Neuron (in vitro differentiated cells): Measurements from ENCODE around the gene CNP.

Source experiments
- H2AFZ ChIP-seq: one replicate; pipeline ENCODE4 v1.6.1; 2013; ENCODE audit warnings: low read depth, mild to moderate bottlenecking, inconsistent platforms, low read length, moderate library complexity
- H3K27me3 ChIP-seq: one replicate; pipeline ENCODE4 v1.6.1; 2013; ENCODE audit warnings: low read length; ENCODE audit not compliant: insufficient read depth
- H3K36me3 ChIP-seq: one replicate; pipeline ENCODE4 v1.6.1; 2013; ENCODE audit warnings: low read length; ENCODE audit not compliant: insufficient read depth
- H3K4me1 ChIP-seq: one replicate; pipeline ENCODE4 v1.6.1; 2013; ENCODE audit warnings: low read length; ENCODE audit not compliant: insufficient read depth
- H3K4me3 ChIP-seq: 2 replicates; pipeline ENCODE4 v1.5.1; 2013; ENCODE audit warnings: mild to moderate bottlenecking, low read length, moderate library complexity
- H3K9me3 ChIP-seq: one replicate; pipeline ENCODE4 v1.6.1; 2013; ENCODE audit warnings: low read length

The CNP gene

DNA sequence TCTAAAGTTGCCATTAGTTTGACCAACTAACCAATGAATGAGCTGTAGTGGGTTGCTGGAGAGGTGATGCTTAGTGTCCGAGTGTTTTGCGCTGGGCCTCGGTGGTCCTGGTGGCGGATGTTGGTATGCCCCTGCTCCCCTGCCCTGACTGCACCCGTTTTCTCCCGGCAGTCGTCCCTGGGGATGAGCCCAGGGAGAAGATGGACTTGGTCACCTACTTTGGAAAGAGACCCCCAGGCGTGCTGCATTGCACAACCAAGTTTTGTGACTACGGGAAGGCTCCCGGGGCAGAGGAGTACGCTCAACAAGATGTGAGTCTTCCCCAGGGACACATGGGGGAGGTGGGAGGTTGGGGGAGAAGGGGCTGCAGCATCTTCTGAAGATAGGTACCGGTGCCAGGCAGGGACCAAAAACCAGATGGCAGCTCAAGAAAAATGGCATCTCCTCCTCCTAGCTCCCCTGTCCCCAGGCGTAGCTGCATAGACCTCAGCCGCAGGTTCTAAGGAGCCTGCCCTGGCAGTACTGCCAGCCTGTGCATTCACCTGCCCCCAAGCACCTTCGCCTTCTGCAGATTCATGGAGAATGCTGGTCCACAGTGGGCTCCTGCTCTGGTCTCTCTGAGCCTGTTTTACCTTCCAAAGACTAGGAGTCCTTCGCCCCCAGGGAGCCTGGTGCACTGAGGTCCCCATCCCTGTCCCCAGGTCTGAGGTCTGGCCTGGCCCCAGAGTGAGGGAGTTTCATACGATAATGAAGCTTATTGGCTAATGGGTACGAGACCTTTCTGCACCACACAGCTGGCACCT is 5.3 kb downstream of the CNP start:
- no peaks in the 10 kb centered on the region for H3K27me3 ChIP-seq
- peaks cover 7% of the 10 kb centered on the region for H3K9me3 ChIP-seq
- H3K36me3 ChIP-seq, result peaks cover 81% of the 10 kb centered on the region
- peaks cover 4% of the 10 kb centered on the region for H3K4me1 ChIP-seq
- no peak overlapping the region for H3K4me3 ChIP-seq
- H2AFZ ChIP-seq, result no peak overlapping the region

DNA sequence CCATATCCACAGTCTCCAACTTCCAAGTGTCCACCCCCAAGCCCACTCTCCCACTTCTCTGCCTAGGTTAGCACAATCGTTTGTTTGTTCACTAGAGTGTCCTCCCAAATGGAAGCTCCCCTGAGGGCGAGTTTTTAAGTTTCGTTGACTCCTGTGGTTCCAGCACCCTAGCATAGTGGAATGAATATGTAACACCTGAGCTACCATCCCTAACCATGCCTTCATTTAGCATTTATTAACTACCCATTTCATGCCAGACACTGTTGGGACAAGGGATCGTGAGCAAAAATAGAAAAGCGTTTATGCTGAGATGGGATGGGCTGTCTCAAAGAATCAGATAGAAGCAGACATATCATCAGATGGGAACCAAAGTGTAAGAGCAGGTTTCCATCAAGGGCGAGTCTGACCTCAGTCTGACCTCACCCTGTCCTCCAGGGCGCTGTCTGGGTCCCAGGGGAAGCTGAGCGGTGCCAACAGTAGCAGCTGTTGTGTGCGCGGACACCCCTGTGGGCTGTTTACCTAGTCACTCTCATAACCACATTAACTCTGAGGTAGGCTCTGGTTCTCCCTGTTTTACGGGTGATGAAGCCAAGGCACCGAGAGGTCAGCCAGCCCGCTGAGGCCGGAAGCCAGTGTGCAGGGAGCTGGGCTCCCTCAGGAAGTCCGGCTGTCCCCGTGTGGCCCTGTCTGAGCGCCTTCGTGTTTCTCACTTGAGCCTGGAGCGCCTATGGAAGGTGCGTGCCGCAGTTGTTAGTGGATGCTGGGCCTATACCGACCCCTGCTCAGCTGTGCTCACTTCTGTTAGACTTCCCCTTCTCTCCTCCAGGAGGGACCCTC is 6.2 kb downstream of the CNP start:
- H3K4me1 ChIP-seq, result peaks cover under 1% of the 10 kb centered on the region
- H3K36me3 ChIP-seq, result peaks cover 89% of the 10 kb centered on the region
- H3K4me3 ChIP-seq, result no peak overlapping the region
- H3K9me3 ChIP-seq, result peaks cover 7% of the 10 kb centered on the region
- H3K27me3 ChIP-seq, result no peaks in the 10 kb centered on the region
- H2AFZ ChIP-seq, result no peak overlapping the region

DNA sequence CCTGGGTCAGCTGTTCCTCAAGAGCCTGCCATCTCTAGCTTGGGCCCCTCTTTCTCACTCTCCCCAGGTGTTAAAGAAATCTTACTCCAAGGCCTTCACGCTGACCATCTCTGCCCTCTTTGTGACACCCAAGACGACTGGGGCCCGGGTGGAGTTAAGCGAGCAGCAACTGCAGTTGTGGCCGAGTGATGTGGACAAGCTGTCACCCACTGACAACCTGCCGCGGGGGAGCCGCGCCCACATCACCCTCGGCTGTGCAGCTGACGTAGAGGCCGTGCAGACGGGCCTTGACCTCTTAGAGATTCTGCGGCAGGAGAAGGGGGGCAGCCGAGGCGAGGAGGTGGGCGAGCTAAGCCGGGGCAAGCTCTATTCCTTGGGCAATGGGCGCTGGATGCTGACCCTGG is 6.8 kb downstream of the CNP start:
- no peak overlapping the region for H2AFZ ChIP-seq
- H3K27me3 ChIP-seq, result no peaks in the 10 kb centered on the region
- peaks cover 6% of the 10 kb centered on the region for H3K9me3 ChIP-seq
- H3K36me3 ChIP-seq, result peaks cover 89% of the 10 kb centered on the region
- no peak overlapping the region for H3K4me3 ChIP-seq
- no peaks in the 10 kb centered on the region for H3K4me1 ChIP-seq

- Histone ChIP-seq H3K4me3 (no peak overlapping the region), H2AFZ (no peak overlapping the region), H3K27me3 (no peaks in the 10 kb centered on the region), H3K36me3 (peaks cover 86% of the 10 kb centered on the region), H3K4me1 (no peaks in the 10 kb centered on the region), H3K9me3 (peaks cover 3% of the 10 kb centered on the region)
Observed at GRCh38 chr17:41974031-41974430, 7.4 kb downstream of the CNP start.

- Histone ChIP-seq H3K27me3 (no peaks in the 10 kb centered on the region), H3K4me3 (no peak overlapping the region), H3K36me3 (peaks cover 82% of the 10 kb centered on the region), H3K4me1 (no peaks in the 10 kb centered on the region), H2AFZ (no peak overlapping the region), H3K9me3 (peaks cover 3% of the 10 kb centered on the region)
Observed at GRCh38 chr17:41974658-41975057, 8.1 kb downstream of the CNP start.

- H3K4me3 ChIP-seq, result no peak overlapping the region
- H3K36me3 ChIP-seq, result peaks cover 83% of the 10 kb centered on the region
- no peaks in the 10 kb centered on the region for H3K27me3 ChIP-seq
- H3K9me3 ChIP-seq, result peaks cover 3% of the 10 kb centered on the region
- no peaks in the 10 kb centered on the region for H3K4me1 ChIP-seq
- no peak overlapping the region for H2AFZ ChIP-seq
Observed at GRCh38 chr17:41975099-41976083, 8.8 kb downstream of the CNP start.

GRCh38 chr17:41976142-41976768 is 9.7 kb downstream of the CNP start:
- no peaks in the 10 kb centered on the region for H3K27me3 ChIP-seq
- H3K36me3 ChIP-seq, result peaks cover 83% of the 10 kb centered on the region
- no peaks in the 10 kb centered on the region for H3K9me3 ChIP-seq
- no peak overlapping the region for H2AFZ ChIP-seq
- H3K4me3 ChIP-seq, result no peak overlapping the region
- no peaks in the 10 kb centered on the region for H3K4me1 ChIP-seq

- Histone ChIP-seq H3K9me3 (peaks cover 4% of the 10 kb centered on the region), H3K4me3 (no peak overlapping the region), H3K4me1 (no peaks in the 10 kb centered on the region), H2AFZ (no peak overlapping the region), H3K36me3 (peaks cover 84% of the 10 kb centered on the region), H3K27me3 (no peaks in the 10 kb centered on the region)
Observed at GRCh38 chr17:41977991-41978390, 11.4 kb downstream of the CNP start.

GRCh38 chr17:41982026-41982760 is 15.6 kb downstream of the CNP start:
- no peaks in the 10 kb centered on the region for H3K4me1 ChIP-seq
- no peak overlapping the region for H2AFZ ChIP-seq
- peaks cover 4% of the 10 kb centered on the region for H3K9me3 ChIP-seq
- H3K27me3 ChIP-seq, result no peaks in the 10 kb centered on the region
- peaks cover 69% of the 10 kb centered on the region for H3K36me3 ChIP-seq
- no peak overlapping the region for H3K4me3 ChIP-seq

- no peaks in the 10 kb centered on the region for H3K27me3 ChIP-seq
- no peaks in the 10 kb centered on the region for H3K4me1 ChIP-seq
- H3K4me3 ChIP-seq, result no peak overlapping the region
- no peak overlapping the region for H2AFZ ChIP-seq
- H3K9me3 ChIP-seq, result peaks cover 4% of the 10 kb centered on the region
- peaks cover 76% of the 10 kb centered on the region for H3K36me3 ChIP-seq
Observed at GRCh38 chr17:41984454-41984853, 17.9 kb downstream of the CNP start.

DNA sequence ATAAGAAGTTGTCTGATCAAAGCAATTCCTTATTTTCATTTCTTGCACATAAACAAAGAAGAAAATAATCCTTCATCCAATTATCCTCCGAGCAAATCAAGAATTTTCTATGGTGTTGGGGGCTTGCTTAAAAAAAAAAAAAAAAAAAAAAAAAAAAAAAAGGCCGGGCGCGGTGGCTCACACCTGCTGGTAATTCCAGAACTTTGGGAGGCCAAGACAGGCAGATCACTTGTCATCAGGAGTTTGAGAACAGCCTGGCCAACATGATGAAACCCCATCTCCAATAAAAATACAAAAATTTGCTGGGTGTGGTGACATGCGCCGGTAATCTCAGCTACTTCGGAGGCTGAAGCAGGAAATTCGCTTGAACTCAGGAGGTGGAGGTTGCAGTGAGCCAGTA is 19.3 kb downstream of the CNP start:
- peaks cover 4% of the 10 kb centered on the region for H3K9me3 ChIP-seq
- H3K36me3 ChIP-seq, result peaks cover 80% of the 10 kb centered on the region
- no peaks in the 10 kb centered on the region for H3K27me3 ChIP-seq
- H3K4me3 ChIP-seq, result no peak overlapping the region
- no peaks in the 10 kb centered on the region for H3K4me1 ChIP-seq
- H2AFZ ChIP-seq, result no peak overlapping the region

GRCh38 chr17:41986634-41987033 is 20.0 kb downstream of the CNP start:
- no peak overlapping the region for H3K4me3 ChIP-seq
- no peaks in the 10 kb centered on the region for H3K27me3 ChIP-seq
- peaks cover 4% of the 10 kb centered on the region for H3K9me3 ChIP-seq
- H2AFZ ChIP-seq, result no peak overlapping the region
- no peaks in the 10 kb centered on the region for H3K4me1 ChIP-seq
- H3K36me3 ChIP-seq, result peaks cover 82% of the 10 kb centered on the region
